WI38 (cell line): ENCODE data around the gene FLNB.

Experiments used
- H3K4me3 ChIP-seq: 2 replicates; pipeline ENCODE4 v1.5.1; 2011; ENCODE audit warnings: low read depth, mild to moderate bottlenecking, control low read depth, low read length
- CTCF ChIP-seq: IDR thresholded peaks from 2 replicates; pipeline ENCODE4 v1.5.1; 2012; ENCODE audit warnings: low read depth, mild to moderate bottlenecking, control low read depth, low read length

FLNB gene

GRCh38 chr3:58084788-58085543, 76.7 kb downstream of the FLNB start:
- TF ChIP-seq CTCF: no peak
- no peak overlapping the region for H3K4me3 ChIP-seq

GRCh38 chr3:58085616-58086015, 77.4 kb downstream of the FLNB start:
- no peak for TF ChIP-seq CTCF
- H3K4me3 ChIP-seq: no peak overlapping the region

DNA sequence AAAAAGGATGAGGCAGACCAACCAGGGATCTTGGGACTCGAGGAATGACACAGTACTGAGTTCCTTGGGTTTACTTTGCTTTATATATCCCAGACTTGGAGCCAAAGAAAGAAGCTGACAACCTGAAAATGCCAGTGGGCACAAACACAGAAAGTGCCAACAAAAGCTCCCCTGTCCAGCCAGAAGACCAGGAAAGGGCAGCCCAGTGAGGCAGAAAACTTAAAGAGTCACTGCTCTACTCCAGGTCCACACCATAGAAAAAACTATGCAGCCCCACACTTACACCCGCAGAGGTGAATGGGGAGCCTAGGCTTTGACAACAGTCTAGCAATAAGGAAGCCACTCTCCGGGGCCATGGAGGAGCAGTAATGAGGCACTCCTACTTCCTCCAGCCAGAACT, 80.3 kb downstream of the FLNB start:
- H3K4me3 ChIP-seq: no peak overlapping the region

GRCh38 chr3:58090351-58090750, 82.1 kb downstream of the FLNB start:
- TF ChIP-seq CTCF: no peak
- no peak overlapping the region for H3K4me3 ChIP-seq

More for the DNA sequence above, 80.3 kb downstream of the FLNB start:
- TF ChIP-seq CTCF: no peak

DNA sequence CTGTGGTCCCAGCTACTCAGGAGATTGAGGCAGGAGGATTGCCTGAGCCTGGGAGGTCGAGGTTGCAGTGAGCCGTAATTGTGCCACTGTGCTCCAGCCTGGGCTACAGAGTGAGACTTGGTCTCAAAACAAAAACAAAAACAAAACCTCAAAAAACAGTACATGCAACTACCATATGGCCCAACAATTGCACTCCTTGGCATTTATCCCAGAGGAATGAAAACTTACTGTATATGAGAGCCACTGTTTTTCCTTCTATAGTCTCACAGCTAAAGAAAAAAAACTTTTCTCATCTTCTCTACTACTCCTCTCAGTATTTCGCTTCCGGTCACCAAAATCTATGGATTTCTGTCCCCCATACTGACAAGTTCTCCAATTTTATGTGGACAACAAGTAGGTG, 84.3 kb downstream of the FLNB start:
- H3K4me3 ChIP-seq: no peak overlapping the region
- TF ChIP-seq CTCF: no peak

DNA sequence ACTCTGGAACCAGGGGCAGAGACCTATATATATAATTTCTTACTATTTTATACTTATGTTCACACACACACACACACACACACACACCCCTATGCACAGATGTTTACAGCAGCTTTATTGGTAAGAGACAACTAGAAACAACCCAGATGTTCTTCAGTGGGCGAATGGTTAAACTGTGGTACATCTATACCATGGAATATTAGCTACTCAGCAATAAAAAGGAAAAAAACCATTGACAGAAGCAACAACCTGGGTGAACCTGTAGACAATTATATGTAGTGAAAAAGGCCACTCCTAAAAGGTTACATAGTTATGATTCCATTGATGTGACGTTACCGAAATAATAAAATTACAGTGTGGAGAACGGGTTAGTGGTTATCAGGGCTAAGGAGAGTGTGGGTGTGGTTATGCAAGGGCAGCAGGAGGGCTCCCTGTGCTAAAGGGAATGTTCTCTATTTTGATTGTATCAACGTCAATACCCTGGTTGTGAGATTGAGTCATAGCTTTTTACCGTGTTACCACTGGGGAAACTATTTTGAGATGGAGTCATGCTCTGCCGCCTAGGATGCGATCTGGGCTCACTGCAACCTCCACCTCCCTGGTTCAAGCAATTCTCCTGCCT, 85.5 kb downstream of the FLNB start:
- H3K4me3 ChIP-seq: no peak overlapping the region
- no peak for TF ChIP-seq CTCF

- no peak for TF ChIP-seq CTCF
- H3K4me3 ChIP-seq: no peak overlapping the region
These were observed 86.4 kb downstream of the FLNB start for GRCh38 chr3:58094657-58095056.
